ENCODE data around the gene DHRS3.

DNA sequence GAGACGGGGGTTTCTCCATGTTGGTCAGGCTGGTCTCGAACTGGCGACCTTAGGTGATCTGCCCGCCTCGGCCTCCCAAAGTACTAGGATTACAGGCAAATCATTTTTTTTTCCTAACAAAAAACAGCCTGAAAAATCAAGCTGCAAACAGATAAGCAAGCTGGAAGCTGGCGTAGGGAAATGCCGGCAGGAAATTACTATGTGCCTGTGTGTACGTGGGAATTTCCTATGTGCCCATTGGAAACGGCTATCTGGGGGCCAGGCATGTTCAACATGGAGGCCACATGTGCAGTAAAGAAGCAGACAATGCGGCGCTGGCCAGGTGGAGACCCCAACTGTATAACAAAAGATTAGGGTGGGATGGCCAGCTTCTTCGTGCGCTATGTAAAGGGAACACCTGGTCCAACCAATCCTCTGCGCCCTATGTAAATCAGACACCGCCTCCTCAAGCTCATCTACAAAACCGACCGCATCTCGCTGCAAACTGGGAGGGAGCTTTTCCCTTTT lies 16.7 kb upstream of the DHRS3 start:
- TF ChIP-seq POLR2A (IDR thresholded peaks at IDR 0.05) = no peak
- TF ChIP-seq CTCF (IDR thresholded peaks at IDR 0.05 in 8 of 11, conservative IDR thresholded peaks at IDR 0.05 in 3 of 11) = no peak

Data from spleen (tissue), 7 donors.